ENCODE measurements around the gene RUNX1.

The RUNX1 gene

DNA sequence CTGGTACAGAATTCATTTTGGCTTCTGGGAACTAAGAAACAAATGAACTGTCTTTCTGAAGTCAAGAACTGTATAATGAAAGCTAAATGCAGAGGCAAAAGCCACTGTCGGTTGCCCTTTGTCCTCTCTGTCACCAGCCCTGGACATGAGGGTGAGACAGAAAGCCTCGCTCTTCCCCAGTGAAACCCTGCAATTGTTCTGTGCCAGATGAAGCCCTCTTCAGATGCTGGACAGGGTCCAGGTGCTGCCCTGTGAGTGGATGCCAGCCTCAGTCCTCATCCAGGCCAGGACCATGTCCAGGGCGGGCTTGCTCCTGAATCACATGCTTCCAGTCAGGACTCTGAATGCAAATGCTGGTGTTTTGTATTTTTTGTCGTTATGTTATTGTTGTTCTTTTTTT lies 138.7 kb downstream of the RUNX1 start:
- Histone ChIP-seq H3K27me3 (no peaks in the 10 kb centered on the region), H3K4me1 (no peaks in the 10 kb centered on the region)
- TF ChIP-seq, protein P1, sequence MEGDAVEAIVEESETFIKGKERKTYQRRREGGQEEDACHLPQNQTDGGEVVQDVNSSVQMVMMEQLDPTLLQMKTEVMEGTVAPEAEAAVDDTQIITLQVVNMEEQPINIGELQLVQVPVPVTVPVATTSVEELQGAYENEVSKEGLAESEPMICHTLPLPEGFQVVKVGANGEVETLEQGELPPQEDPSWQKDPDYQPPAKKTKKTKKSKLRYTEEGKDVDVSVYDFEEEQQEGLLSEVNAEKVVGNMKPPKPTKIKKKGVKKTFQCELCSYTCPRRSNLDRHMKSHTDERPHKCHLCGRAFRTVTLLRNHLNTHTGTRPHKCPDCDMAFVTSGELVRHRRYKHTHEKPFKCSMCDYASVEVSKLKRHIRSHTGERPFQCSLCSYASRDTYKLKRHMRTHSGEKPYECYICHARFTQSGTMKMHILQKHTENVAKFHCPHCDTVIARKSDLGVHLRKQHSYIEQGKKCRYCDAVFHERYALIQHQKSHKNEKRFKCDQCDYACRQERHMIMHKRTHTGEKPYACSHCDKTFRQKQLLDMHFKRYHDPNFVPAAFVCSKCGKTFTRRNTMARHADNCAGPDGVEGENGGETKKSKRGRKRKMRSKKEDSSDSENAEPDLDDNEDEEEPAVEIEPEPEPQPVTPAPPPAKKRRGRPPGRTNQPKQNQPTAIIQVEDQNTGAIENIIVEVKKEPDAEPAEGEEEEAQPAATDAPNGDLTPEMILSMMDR (IDR thresholded peaks at IDR 0.05; ENCODE audit: low read depth, low read length), result no peak

DNA sequence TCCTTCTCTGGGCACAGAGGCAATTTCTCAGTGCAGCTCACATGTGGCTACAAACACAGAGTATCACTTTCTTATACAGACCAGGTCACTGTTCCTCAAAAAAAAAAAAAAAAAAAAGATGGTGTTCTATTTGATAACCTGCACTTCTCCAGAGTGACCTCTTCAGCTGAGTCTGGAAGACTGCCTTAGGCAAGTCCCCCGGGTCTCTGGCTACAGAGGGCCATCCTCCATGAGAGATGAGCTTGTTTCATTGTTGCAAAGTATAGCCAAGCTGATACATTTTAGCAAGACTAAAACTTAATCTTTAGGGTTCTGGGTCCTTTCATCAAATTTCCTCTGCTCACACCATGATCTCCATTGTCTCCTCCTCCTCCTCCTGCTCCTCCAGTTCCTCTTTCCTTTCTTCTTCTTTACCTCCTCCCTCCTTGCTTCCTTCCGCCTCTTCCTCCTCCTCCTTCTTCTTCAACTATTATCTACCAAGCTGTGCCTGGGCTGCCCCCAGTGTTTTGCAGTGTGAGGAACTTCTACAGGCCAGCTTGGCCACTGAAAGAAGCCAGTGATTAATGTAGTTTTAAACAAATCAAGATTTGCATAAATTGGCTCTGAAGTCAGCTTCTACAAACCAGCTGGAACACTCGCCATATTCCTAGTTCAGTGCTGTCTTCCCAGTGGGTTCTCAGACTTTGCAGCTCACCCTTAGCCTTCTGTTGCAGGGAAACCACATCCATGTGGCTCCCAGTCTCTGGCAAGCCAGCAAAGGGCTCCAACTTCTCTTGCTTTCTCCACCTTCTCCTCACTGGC lies 139.4 kb downstream of the RUNX1 start:
- Histone ChIP-seq H3K36me3 (no peaks in the 10 kb centered on the region), H3K4me3 (ENCODE audit: low read depth, low read length) (no peak overlapping the region), H3K27me3 (no peaks in the 10 kb centered on the region), H3K9me3 (no peaks in the 10 kb centered on the region), H3K4me1 (no peaks in the 10 kb centered on the region)
- TF ChIP-seq, protein P1 (IDR thresholded peaks at IDR 0.05; ENCODE audit: low read depth, low read length), result no peak
- no peak for DNase-seq

More for the DNA sequence above, 138.7 kb downstream of the RUNX1 start:
- no peaks in the 10 kb centered on the region for H3K9me3 ChIP-seq
- H3K4me3 ChIP-seq (ENCODE audit: low read depth, low read length), result no peak overlapping the region
- DNase-seq, result no peak
- no peaks in the 10 kb centered on the region for H3K36me3 ChIP-seq

DNA sequence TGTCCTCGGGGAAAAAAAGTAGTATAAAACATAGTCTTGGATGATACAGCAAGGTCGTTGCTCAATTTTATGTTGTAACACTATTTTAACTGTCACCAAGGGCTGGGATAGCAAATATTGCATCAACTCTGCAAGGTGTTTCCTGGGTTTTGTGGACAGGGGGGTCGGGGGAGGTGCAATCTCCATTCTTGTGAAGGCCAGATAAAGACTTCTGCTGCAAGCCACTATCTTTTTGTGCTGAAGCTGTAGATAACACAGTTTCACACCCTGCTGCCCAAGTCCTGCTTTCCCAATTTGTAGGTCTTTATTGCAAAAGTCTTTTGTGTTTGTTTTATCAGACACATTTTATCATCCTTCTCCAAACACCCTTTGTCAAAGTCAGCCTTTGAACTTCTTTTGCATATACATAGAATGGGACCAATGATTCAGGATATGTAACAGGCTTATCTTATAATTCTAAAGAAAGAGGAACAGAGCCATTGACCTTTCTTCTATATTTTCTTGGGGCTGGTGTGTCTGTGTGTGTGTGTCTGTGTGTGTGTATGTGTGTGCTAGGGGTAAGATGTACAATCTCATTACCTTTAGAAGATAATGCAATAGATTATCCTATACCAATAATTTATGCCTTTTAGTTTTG lies 140.6 kb downstream of the RUNX1 start:
- Histone ChIP-seq H3K27me3 (no peaks in the 10 kb centered on the region), H3K4me1 (no peaks in the 10 kb centered on the region), H3K4me3 (ENCODE audit: low read depth, low read length) (no peak overlapping the region), H3K36me3 (no peaks in the 10 kb centered on the region), H3K9me3 (no peaks in the 10 kb centered on the region)
- DNase-seq, result no peak
- TF ChIP-seq, protein P1 (IDR thresholded peaks at IDR 0.05; ENCODE audit: low read depth, low read length), result no peak

DNA sequence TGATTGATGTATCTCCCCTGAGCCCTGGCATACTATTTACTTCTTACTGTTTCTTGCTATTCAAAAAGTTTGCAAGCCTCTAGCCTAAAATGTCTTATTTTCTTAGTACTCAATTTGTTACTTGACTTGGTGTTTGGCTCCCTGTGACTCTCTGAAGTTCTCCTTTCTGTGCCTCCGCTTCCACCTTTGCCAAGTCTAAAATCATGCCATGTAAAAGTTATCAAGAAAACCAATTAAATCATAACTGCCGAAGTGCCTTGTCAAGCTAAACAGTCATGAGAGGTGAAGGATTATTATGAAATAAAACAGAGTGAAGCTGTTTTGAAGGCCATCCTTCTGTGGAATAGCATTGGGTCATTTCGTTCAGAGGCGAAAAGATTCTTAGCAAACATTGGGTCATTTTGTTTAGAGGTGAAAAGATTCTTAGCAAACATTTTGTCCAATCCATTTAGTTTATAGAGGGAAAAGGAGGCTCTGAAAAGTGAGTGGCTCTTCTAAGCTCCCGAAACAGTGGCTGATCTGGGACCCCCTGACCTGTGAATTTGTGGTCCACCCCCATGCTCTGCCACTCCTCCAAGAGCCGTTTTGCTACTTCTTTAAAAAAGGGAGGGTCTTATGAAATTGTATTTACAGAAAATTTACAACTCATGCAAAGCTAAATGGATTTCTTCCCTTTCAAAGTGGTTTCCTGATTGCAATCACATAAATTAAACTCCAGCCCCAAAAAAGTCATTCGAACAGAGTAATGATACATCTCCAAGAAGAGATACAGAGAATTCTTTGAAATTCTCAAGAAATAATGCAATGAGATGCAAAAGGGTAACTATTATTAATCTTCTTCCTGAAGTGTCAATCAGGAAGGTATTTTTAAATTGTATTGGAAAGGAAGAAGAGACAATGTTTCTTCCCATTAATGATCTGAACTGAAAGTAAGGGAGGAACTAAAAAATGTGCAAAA lies 141.4 kb downstream of the RUNX1 start:
- TF ChIP-seq, protein P1 (IDR thresholded peaks at IDR 0.05; ENCODE audit: low read depth, low read length), result no peak
- Histone ChIP-seq H3K9me3 (no peaks in the 10 kb centered on the region), H3K36me3 (no peaks in the 10 kb centered on the region), H3K4me1 (no peaks in the 10 kb centered on the region), H3K27me3 (no peaks in the 10 kb centered on the region), H3K4me3 (ENCODE audit: low read depth, low read length) (no peak overlapping the region)
- no peak for DNase-seq

DNA sequence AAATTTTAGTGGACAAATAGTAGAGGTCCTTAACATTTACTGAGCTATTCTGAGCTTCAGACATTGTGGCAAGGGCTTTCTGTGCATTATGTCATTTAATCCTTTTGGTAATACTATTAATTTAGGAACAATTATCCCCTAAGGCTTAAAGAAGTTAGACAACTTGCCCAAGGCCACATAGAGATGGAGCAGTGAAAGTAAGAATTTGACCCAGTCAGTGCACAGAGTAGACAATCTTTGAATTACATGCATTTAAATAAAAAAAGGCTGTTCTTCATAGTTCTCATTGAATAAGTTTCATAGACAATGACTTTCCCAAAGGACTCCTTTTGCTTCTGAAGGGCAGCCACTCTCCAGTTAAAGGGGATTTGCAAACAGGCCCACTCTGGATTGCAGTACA lies 142.7 kb downstream of the RUNX1 start:
- TF ChIP-seq, protein P1 (IDR thresholded peaks at IDR 0.05; ENCODE audit: low read depth, low read length), result no peak
- no peaks in the 10 kb centered on the region for H3K36me3 ChIP-seq
- no peaks in the 10 kb centered on the region for H3K27me3 ChIP-seq
- H3K4me3 ChIP-seq (ENCODE audit: low read depth, low read length), result no peak overlapping the region
- DNase-seq, result no peak
- no peaks in the 10 kb centered on the region for H3K4me1 ChIP-seq
- no peaks in the 10 kb centered on the region for H3K9me3 ChIP-seq
